HepG2 (cell line): ENCODE data around the gene NAA38. TPM values are rescaled to one million over a fixed set of nuclear protein-coding genes. Genes with fewer than 3 reads are reported as not detected.
A peak's percentile ranks its signal among the peaks of the same experiment; 100 is the strongest.

Experiments
- EHMT2 ChIP-seq: fragments of 200-600 bp; sonication (generic); IDR thresholded peaks from 2 replicates; pipeline ENCODE4 v1.7.0; 2017; ENCODE audit warnings: antibody characterized with exemption, low read depth, low read length, borderline replicate concordance
- EP300 ChIP-seq, 3 experiments: sonication (generic) in 1 of 3; formaldehyde crosslinking in 1 of 3; IDR thresholded peaks; 2 replicates each; pipeline versions ENCODE4 v1.5.1 to v1.6.1; 2011 to 2020; ENCODE audit warnings: low read depth in 2 of 3, low read length in 2 of 3, borderline replicate concordance in 1 of 3, improper control_type of control experiment in 1 of 3, mild to moderate bottlenecking in 1 of 3, missing genetic modification reagents in 1 of 3, moderate library complexity in 1 of 3
- GATAD1 ChIP-seq: IDR thresholded peaks from 2 replicates; pipeline ENCODE4 v1.6.1; 2016; ENCODE audit warnings: missing genetic modification reagents, missing compliant biosample characterization
- KLF13 ChIP-seq: sonication (generic); formaldehyde crosslinking; IDR thresholded peaks from 2 replicates; pipeline ENCODE4 v1.4.0; 2020; ENCODE audit warnings: mild to moderate bottlenecking, missing genetic modification reagents
- MAFF ChIP-seq: IDR thresholded peaks from 2 replicates; pipeline ENCODE4 v1.6.1; 2011; ENCODE audit warnings: low read depth, low read length, improper control_type of control experiment
- MAZ ChIP-seq, 2 experiments: sonication (generic) in 1 of 2; formaldehyde crosslinking in 1 of 2; IDR thresholded peaks; 2 replicates each; pipeline versions ENCODE4 v1.5.0 to v1.6.1; 2012 to 2020; ENCODE audit warnings: low read depth in 2 of 2, mild to moderate bottlenecking in 2 of 2, borderline replicate concordance in 1 of 2, improper control_type of control experiment in 1 of 2, low read length in 1 of 2, missing genetic modification reagents in 1 of 2, moderate library complexity in 1 of 2
- MBD4 ChIP-seq: IDR thresholded peaks from 2 replicates; pipeline ENCODE4 v1.6.1; 2012; ENCODE audit warnings: low read length, inconsistent platforms, borderline replicate concordance
- MED1 ChIP-seq: sonication (generic); formaldehyde crosslinking; IDR thresholded peaks from 2 replicates; pipeline ENCODE4 v1.4.0; 2020; ENCODE audit warnings: missing genetic modification reagents
- MYNN ChIP-seq: sonication (generic); formaldehyde crosslinking; IDR thresholded peaks from 2 replicates; pipeline ENCODE4 v1.4.0; 2020; ENCODE audit warnings: mild to moderate bottlenecking, low read depth, missing genetic modification reagents
- NFATC3 ChIP-seq: sonication (generic); formaldehyde crosslinking; IDR thresholded peaks from 2 replicates; pipeline ENCODE4 v1.5.1; 2020; ENCODE audit warnings: mild to moderate bottlenecking, missing genetic modification reagents
- RBAK ChIP-seq: sonication (generic); formaldehyde crosslinking; IDR thresholded peaks from 2 replicates; pipeline ENCODE4 v1.5.1; 2020; ENCODE audit warnings: mild to moderate bottlenecking, missing genetic modification reagents
- RBM39 ChIP-seq: fragments of 200-400 bp; formaldehyde crosslinking; IDR thresholded peaks from one replicate; pipeline ENCODE4 v1.6.1; 2018; ENCODE audit warnings: antibody characterized with exemption, mild to moderate bottlenecking, low read depth, low read length; ENCODE audit not compliant: poor library complexity, severe bottlenecking
- SMC3 ChIP-seq: IDR thresholded peaks from 2 replicates; pipeline ENCODE4 v1.6.1; 2011; ENCODE audit warnings: low read length, improper control_type of control experiment
- SOX5 ChIP-seq: IDR thresholded peaks from 2 replicates; pipeline ENCODE4 v1.6.1; 2016; ENCODE audit warnings: borderline replicate concordance
- TBX2 ChIP-seq: sonication (generic); formaldehyde crosslinking; IDR thresholded peaks from 2 replicates; pipeline ENCODE4 v1.5.0; 2020; ENCODE audit warnings: missing genetic modification reagents, mild to moderate bottlenecking, borderline replicate concordance
- TSC22D2 ChIP-seq: sonication (generic); formaldehyde crosslinking; IDR thresholded peaks from 2 replicates; pipeline ENCODE4 v1.5.1; 2020; ENCODE audit warnings: missing genetic modification reagents, mild to moderate bottlenecking, borderline replicate concordance
- ZFY ChIP-seq: sonication (generic); formaldehyde crosslinking; IDR thresholded peaks from 2 replicates; pipeline ENCODE4 v1.4.0; 2020; ENCODE audit warnings: missing genetic modification reagents
- ZNF121 ChIP-seq: sonication (generic); formaldehyde crosslinking; IDR thresholded peaks from 2 replicates; pipeline ENCODE4 v1.5.0; 2020; ENCODE audit warnings: mild to moderate bottlenecking, missing genetic modification reagents
- ZNF124 ChIP-seq: sonication (generic); formaldehyde crosslinking; IDR thresholded peaks from 2 replicates; pipeline ENCODE4 v1.4.0; 2020; ENCODE audit warnings: missing genetic modification reagents
- ZNF562 ChIP-seq: sonication (generic); formaldehyde crosslinking; IDR thresholded peaks from 2 replicates; pipeline ENCODE4 v1.8.0; 2022; ENCODE audit warnings: missing genetic modification reagents, borderline replicate concordance
- ZNF619 ChIP-seq: sonication (generic); formaldehyde crosslinking; IDR thresholded peaks from 2 replicates; pipeline ENCODE4 v1.4.0; 2020; ENCODE audit warnings: mild to moderate bottlenecking, missing genetic modification reagents
- ZNF75D ChIP-seq: sonication (generic); formaldehyde crosslinking; IDR thresholded peaks from 2 replicates; pipeline ENCODE4 v1.8.1; 2023; ENCODE audit warnings: missing genetic modification reagents, mild to moderate bottlenecking, borderline replicate concordance
- polyA plus RNA-seq, 8 experiments: library from polyadenylated mRNA; depleted of rRNA in 3 of 8; stranded (reverse) in 7 of 8; unstranded in 1 of 8; fragments of >200 nt; fragmentation: Illumina TruSeq in 4 of 8; extraction: Trizol in 4 of 8; gene quantifications; 2 replicates each; pipeline versions ENCODE4 v1.2.1 to v1.2.3, GENCODE V29; 2011 to 2016; ENCODE audit warnings: low read depth in 4 of 8, missing spikeins in 1 of 8, mixed read lengths in 1 of 8; ENCODE audit not compliant: insufficient read depth in 1 of 8
- total RNA-seq, 5 experiments: library from RNA; depleted of rRNA; stranded (reverse); fragments of >200 nt; fragmentation: Illumina TruSeq; extraction: Trizol; gene quantifications; 2 replicates each; pipeline ENCODE4 v1.2.3, GENCODE V29; 2016; ENCODE audit warnings: low read depth in 1 of 5
- TF ChIP-seq, protein P1 (sequence below): sonication (generic); formaldehyde crosslinking; IDR thresholded peaks from 2 replicates; pipeline ENCODE4 v1.5.0; 2020; ENCODE audit warnings: missing genetic modification reagents
- TF ChIP-seq, protein P2 (sequence below): sonication (generic); formaldehyde crosslinking; conservative IDR thresholded peaks from 2 replicates; pipeline ENCODE4 v1.8.0; 2022; ENCODE audit warnings: missing genetic modification reagents
- TF ChIP-seq, protein P3 (sequence below): sonication (generic); formaldehyde crosslinking; IDR thresholded peaks from 2 replicates; pipeline ENCODE4 v1.4.0; 2020; ENCODE audit warnings: mild to moderate bottlenecking, low read depth, missing genetic modification reagents

NAA38 gene
- total and polyA plus RNA-seq, 2 of the 13 experiments (the other 11 are each of a cell fraction or from before 2014, with no cell fraction given) = 46.9 to 91.6 TPM

DNA sequence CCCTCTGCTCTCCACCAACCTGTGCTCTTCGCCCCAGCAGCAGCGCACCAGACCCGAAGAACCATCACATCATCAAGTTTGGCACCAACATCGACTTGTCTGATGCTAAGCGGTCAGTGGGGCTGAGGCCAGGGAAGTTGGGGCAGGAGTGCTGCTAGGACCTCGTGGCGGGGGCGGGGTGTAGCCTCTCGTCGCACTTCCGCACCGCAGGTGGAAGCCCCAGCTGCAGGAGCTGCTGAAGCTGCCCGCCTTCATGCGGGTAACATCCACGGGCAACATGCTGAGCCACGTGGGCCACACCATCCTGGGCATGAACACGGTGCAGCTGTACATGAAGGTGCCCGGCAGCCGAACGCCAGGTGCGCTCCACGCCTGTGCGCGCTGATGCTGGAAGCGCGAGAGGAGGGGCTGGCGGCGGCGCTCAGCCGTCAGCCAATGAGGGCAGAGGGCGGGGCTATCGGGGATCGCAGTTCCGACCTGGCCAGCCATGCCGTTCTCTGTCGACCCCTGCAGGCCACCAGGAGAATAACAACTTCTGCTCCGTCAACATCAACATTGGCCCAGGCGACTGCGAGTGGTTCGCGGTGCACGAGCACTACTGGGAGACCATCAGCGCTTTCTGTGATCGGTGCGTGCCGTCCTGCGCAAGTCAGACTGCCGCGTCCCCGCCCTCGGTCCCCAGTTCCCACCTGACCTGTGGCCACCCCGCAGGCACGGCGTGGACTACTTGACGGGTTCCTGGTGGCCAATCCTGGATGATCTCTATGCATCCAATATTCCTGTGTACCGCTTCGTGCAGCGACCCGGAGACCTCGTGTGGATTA, 5.7 kb downstream of the NAA38 start (continued):
- TF ChIP-seq MAZ (IDR thresholded peaks at IDR 0.05; ENCODE audit: borderline replicate concordance, low read depth, low read length) (no peak), MAZ (CRISPR knock-in tag; IDR thresholded peaks at IDR 0.05; ENCODE audit: low read depth) (peak; percentile 51; the same call in 1 of the 2 replicates), MED1 (CRISPR knock-in tag) (peak; percentile 20; the same call in 1 of the 2 replicates), TBX2 (CRISPR knock-in tag) (peak; percentile 61; the same call in 1 of the 2 replicates), ZNF619 (CRISPR knock-in tag) (0 out of 2 replicates have a peak, but pooled peaks have one; percentile 37), TSC22D2 (CRISPR knock-in tag) (no peak), EHMT2 (no peak), RBAK (CRISPR knock-in tag) (no peak), ZNF75D (no peak), MBD4 (no peak), SOX5 (CRISPR knock-in tag) (0 out of 2 replicates have a peak, but pooled peaks have one; percentile 28), ZNF562 (no peak), KLF13 (CRISPR knock-in tag) (no peak), MYNN (CRISPR knock-in tag) (no peak), SMC3 (peak; percentile 82), MAFF (no peak), ZFY (no peak), EP300 (IDR thresholded peaks at IDR 0.05; ENCODE audit: low read depth in 2 of 2, low read length in 2 of 2) (no peak), EP300 (CRISPR knock-in tag; IDR thresholded peaks at IDR 0.05; ENCODE audit: borderline replicate concordance) (no peak), RBM39 (peak; percentile 59), ZNF121 (no peak), GATAD1 (0 out of 2 replicates have a peak, but pooled peaks have one; percentile 63), ZNF124 (no peak), NFATC3 (CRISPR knock-in tag) (no peak)
- TF ChIP-seq, protein P1, sequence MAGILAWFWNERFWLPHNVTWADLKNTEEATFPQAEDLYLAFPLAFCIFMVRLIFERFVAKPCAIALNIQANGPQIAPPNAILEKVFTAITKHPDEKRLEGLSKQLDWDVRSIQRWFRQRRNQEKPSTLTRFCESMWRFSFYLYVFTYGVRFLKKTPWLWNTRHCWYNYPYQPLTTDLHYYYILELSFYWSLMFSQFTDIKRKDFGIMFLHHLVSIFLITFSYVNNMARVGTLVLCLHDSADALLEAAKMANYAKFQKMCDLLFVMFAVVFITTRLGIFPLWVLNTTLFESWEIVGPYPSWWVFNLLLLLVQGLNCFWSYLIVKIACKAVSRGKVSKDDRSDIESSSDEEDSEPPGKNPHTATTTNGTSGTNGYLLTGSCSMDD (CRISPR knock-in tag) = no peak
- TF ChIP-seq, protein P2, sequence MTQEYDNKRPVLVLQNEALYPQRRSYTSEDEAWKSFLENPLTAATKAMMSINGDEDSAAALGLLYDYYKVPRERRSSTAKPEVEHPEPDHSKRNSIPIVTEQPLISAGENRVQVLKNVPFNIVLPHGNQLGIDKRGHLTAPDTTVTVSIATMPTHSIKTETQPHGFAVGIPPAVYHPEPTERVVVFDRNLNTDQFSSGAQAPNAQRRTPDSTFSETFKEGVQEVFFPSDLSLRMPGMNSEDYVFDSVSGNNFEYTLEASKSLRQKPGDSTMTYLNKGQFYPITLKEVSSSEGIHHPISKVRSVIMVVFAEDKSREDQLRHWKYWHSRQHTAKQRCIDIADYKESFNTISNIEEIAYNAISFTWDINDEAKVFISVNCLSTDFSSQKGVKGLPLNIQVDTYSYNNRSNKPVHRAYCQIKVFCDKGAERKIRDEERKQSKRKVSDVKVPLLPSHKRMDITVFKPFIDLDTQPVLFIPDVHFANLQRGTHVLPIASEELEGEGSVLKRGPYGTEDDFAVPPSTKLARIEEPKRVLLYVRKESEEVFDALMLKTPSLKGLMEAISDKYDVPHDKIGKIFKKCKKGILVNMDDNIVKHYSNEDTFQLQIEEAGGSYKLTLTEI (CRISPR knock-in tag) = no peak
- TF ChIP-seq, protein P3, sequence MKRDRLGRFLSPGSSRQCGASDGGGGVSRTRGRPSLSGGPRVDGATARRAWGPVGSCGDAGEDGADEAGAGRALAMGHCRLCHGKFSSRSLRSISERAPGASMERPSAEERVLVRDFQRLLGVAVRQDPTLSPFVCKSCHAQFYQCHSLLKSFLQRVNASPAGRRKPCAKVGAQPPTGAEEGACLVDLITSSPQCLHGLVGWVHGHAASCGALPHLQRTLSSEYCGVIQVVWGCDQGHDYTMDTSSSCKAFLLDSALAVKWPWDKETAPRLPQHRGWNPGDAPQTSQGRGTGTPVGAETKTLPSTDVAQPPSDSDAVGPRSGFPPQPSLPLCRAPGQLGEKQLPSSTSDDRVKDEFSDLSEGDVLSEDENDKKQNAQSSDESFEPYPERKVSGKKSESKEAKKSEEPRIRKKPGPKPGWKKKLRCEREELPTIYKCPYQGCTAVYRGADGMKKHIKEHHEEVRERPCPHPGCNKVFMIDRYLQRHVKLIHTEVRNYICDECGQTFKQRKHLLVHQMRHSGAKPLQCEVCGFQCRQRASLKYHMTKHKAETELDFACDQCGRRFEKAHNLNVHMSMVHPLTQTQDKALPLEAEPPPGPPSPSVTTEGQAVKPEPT (CRISPR knock-in tag) = no peak
